GM12875 (cell line): ENCODE measurements around the gene SMCP.

Experiments used
- H3K4me3 ChIP-seq: one replicate; pipeline ENCODE4 v1.5.1; 2011; ENCODE audit warnings: low read depth, low read length, control low read depth
- TF ChIP-seq, protein P1 (sequence below): IDR thresholded peaks from 2 replicates; pipeline ENCODE4 v1.5.1; 2011; ENCODE audit warnings: low read depth, mild to moderate bottlenecking, control low read depth, inconsistent platforms, low read length, moderate library complexity, borderline replicate concordance; ENCODE audit not compliant: insufficient read depth

The SMCP gene

DNA sequence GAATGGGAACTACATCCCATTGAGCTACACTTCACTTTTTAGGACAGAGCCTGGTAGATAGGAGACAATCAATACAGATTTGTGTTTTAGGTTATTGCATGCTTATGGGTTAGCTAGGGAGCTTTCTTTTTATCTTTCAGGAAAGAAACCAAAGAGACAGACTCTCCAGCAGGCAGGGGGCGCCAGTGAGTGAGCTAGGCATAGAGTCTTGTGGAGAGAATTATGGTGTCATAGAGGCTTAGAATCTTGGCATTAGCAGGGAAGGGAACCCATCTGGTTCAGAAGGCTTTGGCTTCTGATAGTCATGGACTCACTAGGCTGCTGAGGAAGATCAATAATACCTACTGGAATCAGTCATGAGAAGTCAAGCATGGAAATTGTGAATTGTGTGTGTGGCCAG, at the start of gene SMCP:
Gene SMCP, plus strand, starts transcription at position 281 of the 400 bp plus-strand sequence. CDS start 6,101 bp downstream, outside the sequence.
- TF ChIP-seq, protein P1, sequence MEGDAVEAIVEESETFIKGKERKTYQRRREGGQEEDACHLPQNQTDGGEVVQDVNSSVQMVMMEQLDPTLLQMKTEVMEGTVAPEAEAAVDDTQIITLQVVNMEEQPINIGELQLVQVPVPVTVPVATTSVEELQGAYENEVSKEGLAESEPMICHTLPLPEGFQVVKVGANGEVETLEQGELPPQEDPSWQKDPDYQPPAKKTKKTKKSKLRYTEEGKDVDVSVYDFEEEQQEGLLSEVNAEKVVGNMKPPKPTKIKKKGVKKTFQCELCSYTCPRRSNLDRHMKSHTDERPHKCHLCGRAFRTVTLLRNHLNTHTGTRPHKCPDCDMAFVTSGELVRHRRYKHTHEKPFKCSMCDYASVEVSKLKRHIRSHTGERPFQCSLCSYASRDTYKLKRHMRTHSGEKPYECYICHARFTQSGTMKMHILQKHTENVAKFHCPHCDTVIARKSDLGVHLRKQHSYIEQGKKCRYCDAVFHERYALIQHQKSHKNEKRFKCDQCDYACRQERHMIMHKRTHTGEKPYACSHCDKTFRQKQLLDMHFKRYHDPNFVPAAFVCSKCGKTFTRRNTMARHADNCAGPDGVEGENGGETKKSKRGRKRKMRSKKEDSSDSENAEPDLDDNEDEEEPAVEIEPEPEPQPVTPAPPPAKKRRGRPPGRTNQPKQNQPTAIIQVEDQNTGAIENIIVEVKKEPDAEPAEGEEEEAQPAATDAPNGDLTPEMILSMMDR, result peak; percentile 34; the same call in 1 of the 2 replicates

DNA sequence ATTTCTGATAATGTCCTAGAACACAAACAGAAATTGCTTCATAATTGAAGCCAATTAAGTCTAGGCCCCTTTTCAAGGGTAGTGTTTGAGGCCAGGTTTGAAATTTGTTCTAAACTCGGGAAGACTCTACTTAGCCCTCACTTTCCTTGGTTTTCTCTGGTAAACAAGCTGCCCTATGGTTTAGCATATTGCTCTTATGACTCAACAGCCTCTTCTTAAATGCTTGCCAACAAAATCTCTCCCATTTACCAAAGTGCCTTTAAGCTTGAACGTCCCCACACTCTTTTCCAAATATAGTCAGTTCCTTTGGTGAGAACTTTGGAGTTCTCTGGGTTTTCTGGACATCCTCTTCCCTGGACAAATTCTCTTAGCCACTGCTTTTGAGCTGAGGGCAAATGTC, 41.3 kb upstream of the SMCP start:
- TF ChIP-seq, protein P1, result no peak
- no peak overlapping the region for H3K4me3 ChIP-seq

More for the DNA sequence above, at the start of gene SMCP:
- H3K4me3 ChIP-seq, result no peak within 1 kb of the TSS

- TF ChIP-seq, protein P1, result no peak
- no peak within 1 kb of the TSS for H3K4me3 ChIP-seq
Observed at GRCh38 chr1:152842556-152842955, 35.6 kb upstream of the SMCP start, which contains the start of gene LCE6A. TSS of gene LCE6A (plus strand) at chr1:152842856. CDS start at chr1:152843521, 665 bp downstream.

GRCh38 chr1:152855661-152856060, 22.5 kb upstream of the SMCP start:
- TF ChIP-seq, protein P1, result no peak
- H3K4me3 ChIP-seq, result no peak overlapping the region

DNA sequence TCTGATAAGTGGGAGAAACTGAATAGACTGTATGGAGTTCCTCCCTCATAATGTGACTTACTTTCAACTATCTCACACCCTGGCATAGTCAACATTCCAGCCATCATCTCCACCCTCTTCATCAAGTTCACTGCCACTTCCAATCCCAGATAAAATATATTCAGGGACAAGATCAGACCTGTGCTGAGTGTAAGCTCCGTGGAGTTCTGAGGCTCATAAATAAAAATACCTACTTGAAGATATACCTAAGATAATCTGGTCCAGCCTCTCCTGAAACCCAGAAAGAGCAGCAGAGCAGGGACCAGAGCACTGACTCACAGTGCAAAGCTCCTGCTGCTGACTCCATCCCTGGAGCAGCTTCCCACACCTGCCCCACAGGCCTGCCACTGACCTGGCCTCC, 20.1 kb upstream of the SMCP start:
- H3K4me3 ChIP-seq, result no peak overlapping the region
- TF ChIP-seq, protein P1, result no peak

GRCh38 chr1:152859696-152860095, 18.4 kb upstream of the SMCP start, which contains the start of gene LCE7A:
TSS of gene LCE7A (plus strand) at chr1:152859996. CDS start at chr1:152860698, 702 bp downstream.
- H3K4me3 ChIP-seq, result no peak within 1 kb of the TSS
- TF ChIP-seq, protein P1, result no peak

- H3K4me3 ChIP-seq, result no peak overlapping the region
- TF ChIP-seq, protein P1, result no peak
Observed at GRCh38 chr1:152860129-152860528, 18.0 kb upstream of the SMCP start.
